Large intestine (tissue), 3 donors: ENCODE data around the gene SPHK2. TPM values are rescaled to one million over a fixed set of nuclear protein-coding genes. Genes with fewer than 3 reads are reported as not detected.

Experiments
- DNase-seq, 2 donors: peaks; one replicate each; pipeline versions ENCODE4 v3.0.0 to v3.0.0-alpha.2; 2013
- H3K27ac ChIP-seq: one replicate; pipeline ENCODE4 v1.5.1; 2013; ENCODE audit warnings: low read length
- H3K27me3 ChIP-seq: 2 replicates; pipeline ENCODE4 v1.6.1; 2013; ENCODE audit warnings: low read length; ENCODE audit not compliant: control insufficient read depth, insufficient read depth
- H3K36me3 ChIP-seq: 2 replicates; pipeline ENCODE4 v1.6.1; 2013; ENCODE audit warnings: low read length; ENCODE audit not compliant: control insufficient read depth, insufficient read depth
- H3K4me1 ChIP-seq: one replicate; pipeline ENCODE4 v1.6.1; 2013; ENCODE audit warnings: low read length; ENCODE audit not compliant: control insufficient read depth, insufficient read depth
- H3K4me3 ChIP-seq: one replicate; pipeline ENCODE4 v1.5.1; 2013; ENCODE audit warnings: low read length
- H3K9me3 ChIP-seq: one replicate; pipeline ENCODE4 v1.6.1; 2013; ENCODE audit warnings: mild to moderate bottlenecking, low read depth, low read length, moderate library complexity; ENCODE audit not compliant: control insufficient read depth
- WGBS: methylation state at CpG from one replicate; pipeline ENCODE4 v1.1.5; 2013; ENCODE audit warnings: low lambda C conversion rate; ENCODE audit not compliant: insufficient coverage; 5-methylcytosine and 5-hydroxymethylcytosine counted together
- polyA plus RNA-seq: library from polyadenylated mRNA; unstranded; fragments of 120-200 nt; gene quantifications from one replicate; pipeline ENCODE4 v1.2.1, GENCODE V29; 2013

The SPHK2 gene
- polyA plus RNA-seq, 1 donor: 20.1 TPM

- Histone ChIP-seq H3K27ac (no peak overlapping the region), H3K4me1 (peaks cover 8% of the 10 kb centered on the region), H3K36me3 (no peaks in the 10 kb centered on the region), H3K27me3 (no peaks in the 10 kb centered on the region), H3K9me3 (peaks cover 3% of the 10 kb centered on the region), H3K4me3 (peak overlapping the region; percentile 30)
- DNase-seq: peak; percentile 85 to 89
- WGBS: no CpG with 5 or more reads among the region's 36 CpGs
These were observed 30.5 kb upstream of the SPHK2 start for GRCh38 chr19:48588670-48589401.

- no peaks in the 10 kb centered on the region for H3K27me3 ChIP-seq
- no peak for DNase-seq
- no CpG with 5 or more reads among the region's 5 CpGs for WGBS
These were observed 28.3 kb upstream of the SPHK2 start for GRCh38 chr19:48591021-48591420.

GRCh38 chr19:48595171-48595570 lies 24.1 kb upstream of the SPHK2 start:
- no peak overlapping the region for H3K27ac ChIP-seq
- peaks cover 2% of the 10 kb centered on the region for H3K9me3 ChIP-seq
- no CpG with 5 or more reads among the region's 9 CpGs for WGBS
- H3K4me1 ChIP-seq: no peaks in the 10 kb centered on the region
- no peaks in the 10 kb centered on the region for H3K27me3 ChIP-seq
- no peak overlapping the region for H3K4me3 ChIP-seq
- no peaks in the 10 kb centered on the region for H3K36me3 ChIP-seq
- DNase-seq: no peak

More at GRCh38 chr19:48591021-48591420, 28.3 kb upstream of the SPHK2 start:
- Histone ChIP-seq H3K4me1 (peaks cover 6% of the 10 kb centered on the region), H3K36me3 (no peaks in the 10 kb centered on the region), H3K9me3 (no peaks in the 10 kb centered on the region), H3K4me3 (no peak overlapping the region), H3K27ac (no peak overlapping the region)

GRCh38 chr19:48595833-48596232 lies 23.5 kb upstream of the SPHK2 start:
- H3K27me3 ChIP-seq: no peaks in the 10 kb centered on the region
- H3K4me3 ChIP-seq: no peak overlapping the region
- H3K27ac ChIP-seq: no peak overlapping the region
- H3K9me3 ChIP-seq: peaks cover 2% of the 10 kb centered on the region
- peaks cover under 1% of the 10 kb centered on the region for H3K36me3 ChIP-seq
- H3K4me1 ChIP-seq: peaks cover under 1% of the 10 kb centered on the region
- no CpG with 5 or more reads among the region's 6 CpGs for WGBS
- DNase-seq: no peak

- DNase-seq: no peak
- H3K36me3 ChIP-seq: peaks cover 2% of the 10 kb centered on the region
- peaks cover 2% of the 10 kb centered on the region for H3K4me1 ChIP-seq
- no peaks in the 10 kb centered on the region for H3K27me3 ChIP-seq
- peaks cover 2% of the 10 kb centered on the region for H3K9me3 ChIP-seq
- no peak overlapping the region for H3K4me3 ChIP-seq
- H3K27ac ChIP-seq: no peak overlapping the region
- WGBS: no CpG with 5 or more reads among the region's 4 CpGs
These were observed 23.1 kb upstream of the SPHK2 start for GRCh38 chr19:48596237-48596636.

GRCh38 chr19:48596679-48597465 lies 22.4 kb upstream of the SPHK2 start:
- Histone ChIP-seq H3K4me3 (no peak overlapping the region), H3K4me1 (peaks cover 6% of the 10 kb centered on the region), H3K9me3 (peaks cover 2% of the 10 kb centered on the region), H3K27ac (no peak overlapping the region), H3K27me3 (no peaks in the 10 kb centered on the region), H3K36me3 (peaks cover 2% of the 10 kb centered on the region)
- DNase-seq: no peak
- no CpG with 5 or more reads among the region's 39 CpGs for WGBS

- peaks cover 2% of the 10 kb centered on the region for H3K9me3 ChIP-seq
- H3K36me3 ChIP-seq: peaks cover 9% of the 10 kb centered on the region
- no peak for DNase-seq
- H3K4me3 ChIP-seq: no peak overlapping the region
- peaks cover 17% of the 10 kb centered on the region for H3K4me1 ChIP-seq
- WGBS: no CpG with 5 or more reads among the region's 30 CpGs
- no peak overlapping the region for H3K27ac ChIP-seq
- H3K27me3 ChIP-seq: no peaks in the 10 kb centered on the region
These were observed 20.2 kb upstream of the SPHK2 start for GRCh38 chr19:48598996-48599700.

- DNase-seq: peak in 1 of 2 donors; percentile 70
- WGBS: no CpG with 5 or more reads among the region's 21 CpGs
- Histone ChIP-seq H3K27ac (no peak overlapping the region), H3K4me3 (no peak overlapping the region), H3K4me1 (peaks cover 17% of the 10 kb centered on the region), H3K36me3 (peaks cover 9% of the 10 kb centered on the region), H3K27me3 (no peaks in the 10 kb centered on the region), H3K9me3 (peaks cover 2% of the 10 kb centered on the region)
These were observed 18.5 kb upstream of the SPHK2 start for GRCh38 chr19:48600679-48601417.

- WGBS: no CpG with 5 or more reads among the region's 9 CpGs
- Histone ChIP-seq H3K27me3 (no peaks in the 10 kb centered on the region), H3K27ac (no peak overlapping the region), H3K36me3 (peaks cover 10% of the 10 kb centered on the region), H3K4me3 (no peak overlapping the region), H3K4me1 (peaks cover 17% of the 10 kb centered on the region), H3K9me3 (peaks cover 2% of the 10 kb centered on the region)
- DNase-seq: no peak
These were observed 16.3 kb upstream of the SPHK2 start for GRCh38 chr19:48603001-48603400.

GRCh38 chr19:48603449-48603848 lies 15.9 kb upstream of the SPHK2 start:
- Histone ChIP-seq H3K27me3 (no peaks in the 10 kb centered on the region), H3K9me3 (peaks cover 2% of the 10 kb centered on the region), H3K4me3 (no peak overlapping the region), H3K4me1 (peaks cover 17% of the 10 kb centered on the region), H3K27ac (no peak overlapping the region), H3K36me3 (peaks cover 10% of the 10 kb centered on the region)
- 87% methylated on average over 3 of the region's 39 CpGs for WGBS
- no peak for DNase-seq
